Raji (cell line): ENCODE results near the gene ZMYND12.
A peak's percentile ranks its signal among the peaks of the same experiment; 100 is the strongest.

Experiments used
- POLR2A ChIP-seq: IDR thresholded peaks from 2 replicates; pipeline ENCODE4 v1.6.1; 2011; ENCODE audit warnings: low read depth, low read length, control low read depth; ENCODE audit not compliant: insufficient read depth

ZMYND12 gene

GRCh38 chr1:42456010-42456753, at the start of gene ZMYND12, which contains the start of gene PPCS:
ZMYND12 (minus strand) TSS chr1:42456022; CDS start chr1:42455997, 25 bp downstream.
PPCS (plus strand) TSS chr1:42456543; CDS start chr1:42456566, 23 bp downstream.
- TF ChIP-seq POLR2A = peak; percentile 89

- TF ChIP-seq POLR2A = no peak
These were observed 48.8 kb upstream of the ZMYND12 start for GRCh38 chr1:42504535-42505128.

GRCh38 chr1:42490237-42490636, 34.4 kb upstream of the ZMYND12 start:
- TF ChIP-seq POLR2A = no peak

- no peak for TF ChIP-seq POLR2A
These were observed 28.6 kb upstream of the ZMYND12 start for GRCh38 chr1:42484382-42484781.

GRCh38 chr1:42482635-42483153, 26.9 kb upstream of the ZMYND12 start:
- TF ChIP-seq POLR2A = no peak

GRCh38 chr1:42480921-42481320, 25.1 kb upstream of the ZMYND12 start:
- no peak for TF ChIP-seq POLR2A

GRCh38 chr1:42479621-42480020, 23.8 kb upstream of the ZMYND12 start:
- TF ChIP-seq POLR2A = no peak

- no peak for TF ChIP-seq POLR2A
These were observed 22.0 kb upstream of the ZMYND12 start for GRCh38 chr1:42477775-42478174.

- TF ChIP-seq POLR2A = no peak
These were observed 20.8 kb upstream of the ZMYND12 start for GRCh38 chr1:42476605-42477004.

- no peak for TF ChIP-seq POLR2A
These were observed 13.9 kb upstream of the ZMYND12 start for GRCh38 chr1:42469727-42470126.

- TF ChIP-seq POLR2A = no peak
These were observed 10.2 kb upstream of the ZMYND12 start for GRCh38 chr1:42466030-42466429.

- TF ChIP-seq POLR2A = no peak
These were observed 8.1 kb upstream of the ZMYND12 start for GRCh38 chr1:42463921-42464320.

- no peak for TF ChIP-seq POLR2A
These were observed 7.3 kb upstream of the ZMYND12 start, which contains the start of gene CCDC30 for GRCh38 chr1:42462828-42463763. CCDC30 (plus strand) TSS chr1:42463286; CDS start chr1:42480552, 17,266 bp downstream.

- no peak for TF ChIP-seq POLR2A
These were observed 5.4 kb upstream of the ZMYND12 start for GRCh38 chr1:42461196-42461595.

- TF ChIP-seq POLR2A = no peak; the same call in 1 of the 2 replicates
These were observed 900 bp upstream of the ZMYND12 start for GRCh38 chr1:42456754-42457089.
